Renal cortex interstitium (tissue), 11 donors: Measurements from ENCODE around the gene FNIP2. TPM values are rescaled to one million over a fixed set of nuclear protein-coding genes. Genes with fewer than 3 reads are reported as not detected.
A peak's percentile ranks its signal among the peaks of the same experiment; 100 is the strongest.
"Not testable (repeated sequence)": the region's sequence is repeated elsewhere in the genome, so short reads cannot be mapped to it uniquely, and the experiment has no call there.

ENCODE experiments used
- DNase-seq, 11 donors: peaks; one replicate each; pipeline ENCODE4 v3.0.0-alpha.2; 2013; ENCODE audit warnings: low read depth in 9 of 11, low spot score in 4 of 11; ENCODE audit errors: extremely low read depth in 1 of 11
- polyA plus RNA-seq, 3 donors: library from polyadenylated mRNA; unstranded; fragments of 120-200 nt; gene quantifications; one replicate each; pipeline ENCODE4 v1.2.1, GENCODE V29; 2013; ENCODE audit not compliant: insufficient read length in 3 of 3

The FNIP2 gene
- polyA plus RNA-seq, 3 donors: 43.2 to 52.6 (median 48.0) TPM

- DNase-seq: no peak
Measured at GRCh38 chr4:158884280-158884679, 115.5 kb downstream of the FNIP2 start.

- DNase-seq: no peak
Measured at GRCh38 chr4:158885564-158885963, 116.7 kb downstream of the FNIP2 start.

- no peak for DNase-seq
Measured at GRCh38 chr4:158890294-158890693, 121.5 kb downstream of the FNIP2 start.

GRCh38 chr4:158891256-158891655 lies 122.4 kb downstream of the FNIP2 start:
- DNase-seq: no peak

- no peak for DNase-seq
Measured at GRCh38 chr4:158894826-158895225, 126.0 kb downstream of the FNIP2 start.

- DNase-seq: peak in 1 of 11 donors; percentile 13
Measured at GRCh38 chr4:158895797-158896576, 127.2 kb downstream of the FNIP2 start.

GRCh38 chr4:158896577-158897238 lies 127.9 kb downstream of the FNIP2 start:
- not testable (repeated sequence) for DNase-seq

- DNase-seq: not testable (repeated sequence)
Measured at GRCh38 chr4:158900408-158900807, 131.6 kb downstream of the FNIP2 start.

GRCh38 chr4:158902280-158903078 lies 133.7 kb downstream of the FNIP2 start:
- DNase-seq: not testable (repeated sequence)

- no peak for DNase-seq
Measured at GRCh38 chr4:158903079-158903456, 134.2 kb downstream of the FNIP2 start.

GRCh38 chr4:158903472-158904043 lies 134.7 kb downstream of the FNIP2 start:
- no peak for DNase-seq

- DNase-seq: no peak
Measured at GRCh38 chr4:158904815-158905214, 136.0 kb downstream of the FNIP2 start.

GRCh38 chr4:158906073-158906472 lies 137.2 kb downstream of the FNIP2 start:
- DNase-seq: no peak

- DNase-seq: no peak
Measured at GRCh38 chr4:158912390-158912789, 143.6 kb downstream of the FNIP2 start.

GRCh38 chr4:158912806-158913205 lies 144.0 kb downstream of the FNIP2 start:
- no peak for DNase-seq

GRCh38 chr4:158913766-158914165 lies 144.9 kb downstream of the FNIP2 start:
- DNase-seq: no peak

GRCh38 chr4:158914218-158914617 lies 145.4 kb downstream of the FNIP2 start:
- no peak for DNase-seq

- no peak for DNase-seq
Measured at GRCh38 chr4:158915683-158916241, 146.9 kb downstream of the FNIP2 start.

GRCh38 chr4:158920452-158920996 lies 151.7 kb downstream of the FNIP2 start:
- not testable (repeated sequence) for DNase-seq
